Stimulated activated naive CD8-positive, alpha-beta T cell treated with anti-CD3 and anti-CD28 coated beads, Interleukin-15, Interleukin-2, amounts not matched to agents 100 ng/mL and 50 ng/mL, for 24 hours (primary cell): Measurements from ENCODE around the gene NFATC3.
"Not testable (repeated sequence)": the region's sequence is repeated elsewhere in the genome, so short reads cannot be mapped to it uniquely, and the experiment has no call there.

Experiments used
- H3K27ac Mint-ChIP-seq: one replicate; pipeline ENCODE4 v1.8.0; 2021; ENCODE audit warnings: mild to moderate bottlenecking, mixed read lengths
- H3K27me3 Mint-ChIP-seq: one replicate; pipeline ENCODE4 v1.8.0; 2021; ENCODE audit warnings: mixed read lengths
- H3K36me3 Mint-ChIP-seq: one replicate; pipeline ENCODE4 v1.8.0; 2021; ENCODE audit warnings: low read depth, mixed read lengths
- H3K4me1 Mint-ChIP-seq: one replicate; pipeline ENCODE4 v1.8.0; 2021; ENCODE audit warnings: low read depth, mixed read lengths
- H3K4me3 Mint-ChIP-seq: one replicate; pipeline ENCODE4 v1.8.0; 2021; ENCODE audit warnings: mild to moderate bottlenecking, mixed read lengths
- H3K9me3 Mint-ChIP-seq: one replicate; pipeline ENCODE4 v1.8.0; 2021; ENCODE audit warnings: mixed read lengths

The NFATC3 gene

DNA sequence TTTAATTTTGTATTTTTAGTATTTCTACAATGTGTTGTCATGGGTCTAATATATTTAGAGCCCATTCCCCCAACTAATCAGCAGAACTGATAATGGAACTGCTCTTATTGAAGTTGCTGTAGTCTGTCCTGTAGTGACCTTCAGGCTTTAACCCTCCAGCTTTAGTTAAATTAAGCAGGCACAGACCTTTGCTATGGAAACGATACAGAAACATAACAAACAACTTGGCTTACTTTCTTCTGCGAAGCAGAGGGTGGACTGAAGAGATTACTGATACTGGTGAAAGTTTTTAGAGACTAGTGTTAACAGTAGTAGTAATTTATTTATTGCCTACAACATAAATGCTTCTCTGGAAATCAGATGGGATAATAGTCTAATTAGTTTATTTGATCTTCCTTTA, 61.4 kb downstream of the NFATC3 start:
- H3K27me3 Mint-ChIP-seq, result no peaks in the 10 kb centered on the region
- H3K36me3 Mint-ChIP-seq, result peaks cover 31% of the 10 kb centered on the region
- no peak overlapping the region for H3K4me3 Mint-ChIP-seq
- H3K9me3 Mint-ChIP-seq, result no peaks in the 10 kb centered on the region
- no peak overlapping the region for H3K27ac Mint-ChIP-seq
- H3K4me1 Mint-ChIP-seq, result peaks cover 58% of the 10 kb centered on the region

DNA sequence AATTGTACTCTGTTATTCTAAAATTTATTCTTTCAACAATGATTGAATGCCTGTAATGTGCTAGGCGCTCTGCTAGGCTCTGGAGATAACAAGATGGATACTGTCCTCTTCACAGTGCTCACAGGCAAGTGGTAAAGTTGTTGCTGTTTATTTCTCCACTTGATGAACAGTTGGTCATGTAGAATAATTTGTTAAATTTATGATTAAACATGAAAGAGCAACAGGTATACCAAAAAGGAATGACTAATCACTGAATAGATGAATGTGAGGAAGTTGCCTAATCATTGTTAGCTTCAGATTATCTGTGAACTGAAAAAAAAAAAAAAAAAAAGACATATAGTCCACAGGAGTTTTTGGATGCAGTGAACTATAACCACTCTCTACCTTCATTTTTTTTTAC, 62.3 kb downstream of the NFATC3 start:
- H3K9me3 Mint-ChIP-seq, result no peaks in the 10 kb centered on the region
- H3K27me3 Mint-ChIP-seq, result no peaks in the 10 kb centered on the region
- peaks cover 50% of the 10 kb centered on the region for H3K4me1 Mint-ChIP-seq
- H3K36me3 Mint-ChIP-seq, result peaks cover 27% of the 10 kb centered on the region
- H3K27ac Mint-ChIP-seq, result no peak overlapping the region
- no peak overlapping the region for H3K4me3 Mint-ChIP-seq

GRCh38 chr16:68149596-68149995, 64.4 kb downstream of the NFATC3 start:
- Mint-ChIP-seq H3K36me3 (peaks cover 29% of the 10 kb centered on the region), H3K27ac (no peak overlapping the region), H3K27me3 (no peaks in the 10 kb centered on the region), H3K4me1 (peaks cover 45% of the 10 kb centered on the region), H3K4me3 (no peak overlapping the region), H3K9me3 (no peaks in the 10 kb centered on the region)

GRCh38 chr16:68155425-68155824, 70.3 kb downstream of the NFATC3 start:
- H3K36me3 Mint-ChIP-seq, result peaks cover 45% of the 10 kb centered on the region

DNA sequence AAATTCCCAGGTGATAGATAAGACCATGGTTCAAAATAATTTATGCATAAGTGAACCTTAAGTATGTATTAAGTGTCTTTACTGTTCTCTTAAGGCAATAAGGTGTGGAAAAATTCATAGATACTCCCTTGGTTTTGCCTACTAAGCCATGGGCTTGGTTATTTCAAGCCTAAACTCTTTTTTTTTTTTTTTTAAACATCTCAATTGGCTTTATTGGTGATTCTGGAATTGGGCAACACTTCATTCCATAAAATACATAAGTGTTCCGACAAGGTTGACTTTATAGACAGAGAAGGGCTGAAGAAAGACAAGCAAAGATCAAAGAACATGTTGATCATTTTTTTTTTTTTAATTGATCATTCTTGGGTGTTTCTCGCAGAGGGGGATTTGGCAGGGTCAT, 77.2 kb downstream of the NFATC3 start:
- H3K9me3 Mint-ChIP-seq, result no peaks in the 10 kb centered on the region

More at GRCh38 chr16:68155425-68155824, 70.3 kb downstream of the NFATC3 start:
- Mint-ChIP-seq H3K4me3 (no peak overlapping the region), H3K27ac (no peak overlapping the region), H3K4me1 (peaks cover 8% of the 10 kb centered on the region), H3K9me3 (no peaks in the 10 kb centered on the region), H3K27me3 (no peaks in the 10 kb centered on the region)

DNA sequence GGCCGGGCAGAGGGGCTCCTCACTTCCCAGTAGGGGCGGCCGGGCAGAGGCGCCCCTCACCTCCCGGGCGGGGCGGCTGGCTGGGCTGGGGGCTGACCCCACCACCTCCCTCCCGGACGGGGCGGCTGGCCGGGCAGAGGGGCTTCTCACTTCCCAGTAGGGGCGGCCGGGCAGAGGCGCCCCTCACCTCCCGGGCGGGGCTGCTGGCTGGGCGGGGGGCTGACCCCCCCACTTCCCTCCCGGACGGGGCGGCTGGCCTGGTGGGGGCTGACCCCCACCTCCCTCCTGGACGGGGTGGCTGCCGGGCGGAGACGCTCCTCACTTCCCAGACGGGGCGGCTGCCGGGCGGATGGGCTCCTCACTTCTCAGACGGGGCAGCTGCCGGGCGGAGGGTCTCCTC, 78.1 kb downstream of the NFATC3 start:
- not testable (repeated sequence) for H3K27ac Mint-ChIP-seq, H3K4me3 Mint-ChIP-seq, H3K9me3 Mint-ChIP-seq, H3K27me3 Mint-ChIP-seq, H3K4me1 Mint-ChIP-seq
- peaks cover 49% of the 10 kb centered on the region for H3K36me3 Mint-ChIP-seq

More for the DNA sequence above, 77.2 kb downstream of the NFATC3 start:
- Mint-ChIP-seq H3K4me1 (no peaks in the 10 kb centered on the region), H3K27ac (no peak overlapping the region), H3K36me3 (peaks cover 53% of the 10 kb centered on the region), H3K27me3 (no peaks in the 10 kb centered on the region), H3K4me3 (no peak overlapping the region)

GRCh38 chr16:68166264-68166663, 81.1 kb downstream of the NFATC3 start:
- Mint-ChIP-seq H3K27ac (no peak overlapping the region), H3K27me3 (no peaks in the 10 kb centered on the region)

GRCh38 chr16:68179196-68179795, 94.1 kb downstream of the NFATC3 start:
- Mint-ChIP-seq H3K27me3 (no peaks in the 10 kb centered on the region), H3K4me1 (peaks cover 9% of the 10 kb centered on the region), H3K27ac (peak overlapping the region; percentile 69), H3K9me3 (no peaks in the 10 kb centered on the region), H3K36me3 (peaks cover 83% of the 10 kb centered on the region), H3K4me3 (no peak overlapping the region)

More at GRCh38 chr16:68166264-68166663, 81.1 kb downstream of the NFATC3 start:
- Mint-ChIP-seq H3K36me3 (peaks cover 36% of the 10 kb centered on the region), H3K4me3 (no peak overlapping the region), H3K9me3 (no peaks in the 10 kb centered on the region), H3K4me1 (no peaks in the 10 kb centered on the region)

- H3K27ac Mint-ChIP-seq, result no peak overlapping the region
- H3K4me1 Mint-ChIP-seq, result peaks cover 9% of the 10 kb centered on the region
- H3K9me3 Mint-ChIP-seq, result no peaks in the 10 kb centered on the region
- H3K4me3 Mint-ChIP-seq, result no peak overlapping the region
- no peaks in the 10 kb centered on the region for H3K27me3 Mint-ChIP-seq
- peaks cover 80% of the 10 kb centered on the region for H3K36me3 Mint-ChIP-seq
These were observed 94.7 kb downstream of the NFATC3 start for GRCh38 chr16:68179855-68180254.

DNA sequence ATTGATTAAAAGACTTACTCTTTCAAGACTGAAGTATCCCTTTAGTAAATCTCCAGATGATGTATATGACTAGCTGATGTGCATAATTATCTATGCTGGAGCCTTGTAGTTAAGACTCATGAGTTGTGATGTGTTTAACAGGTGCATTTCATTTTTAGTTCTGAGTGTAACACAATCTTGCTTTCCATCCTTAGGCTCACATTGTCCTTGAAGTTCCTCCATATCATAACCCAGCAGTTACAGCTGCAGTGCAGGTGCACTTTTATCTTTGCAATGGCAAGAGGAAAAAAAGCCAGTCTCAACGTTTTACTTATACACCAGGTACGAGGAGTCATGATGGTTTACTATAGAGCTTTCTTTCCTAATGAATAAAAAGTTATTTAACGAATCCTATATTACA, 97.9 kb downstream of the NFATC3 start:
- Mint-ChIP-seq H3K4me1 (peaks cover under 1% of the 10 kb centered on the region), H3K9me3 (no peaks in the 10 kb centered on the region), H3K36me3 (peaks cover 67% of the 10 kb centered on the region), H3K27ac (no peak overlapping the region), H3K27me3 (no peaks in the 10 kb centered on the region), H3K4me3 (no peak overlapping the region)

- Mint-ChIP-seq H3K4me3 (peak overlapping the region; percentile 12), H3K9me3 (no peaks in the 10 kb centered on the region), H3K36me3 (peaks cover 50% of the 10 kb centered on the region), H3K27me3 (no peaks in the 10 kb centered on the region), H3K4me1 (no peaks in the 10 kb centered on the region), H3K27ac (no peak overlapping the region)
These were observed 101.7 kb downstream of the NFATC3 start for GRCh38 chr16:68186877-68187276.

- Mint-ChIP-seq H3K27me3 (no peaks in the 10 kb centered on the region), H3K4me1 (no peaks in the 10 kb centered on the region), H3K9me3 (no peaks in the 10 kb centered on the region), H3K27ac (no peak overlapping the region), H3K4me3 (no peak overlapping the region), H3K36me3 (peaks cover 47% of the 10 kb centered on the region)
These were observed 102.3 kb downstream of the NFATC3 start for GRCh38 chr16:68187505-68187904.

DNA sequence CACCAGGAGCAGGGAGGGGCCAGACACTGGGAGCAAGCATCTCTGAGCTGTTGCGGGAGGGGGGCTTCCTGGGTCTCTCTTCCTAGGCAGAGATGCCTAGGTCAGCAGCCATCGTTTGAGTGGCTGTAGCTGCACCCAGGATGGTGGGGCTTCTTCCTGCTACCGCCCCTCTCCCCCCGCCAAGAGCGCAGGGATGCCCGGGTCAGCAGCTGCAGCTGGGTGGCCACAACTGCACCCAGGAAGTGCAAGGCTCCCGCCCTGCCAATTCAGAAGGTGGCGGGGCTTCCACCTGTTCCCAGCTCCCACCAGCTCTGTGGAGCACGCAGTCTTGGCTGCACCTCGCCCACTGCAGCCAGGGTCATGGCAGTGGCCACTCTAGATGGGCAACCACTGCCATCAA, 103.0 kb downstream of the NFATC3 start:
- H3K27me3 Mint-ChIP-seq, result no peaks in the 10 kb centered on the region
- H3K9me3 Mint-ChIP-seq, result no peaks in the 10 kb centered on the region
- peaks cover 50% of the 10 kb centered on the region for H3K36me3 Mint-ChIP-seq
- no peak overlapping the region for H3K27ac Mint-ChIP-seq
- H3K4me1 Mint-ChIP-seq, result no peaks in the 10 kb centered on the region
- H3K4me3 Mint-ChIP-seq, result no peak overlapping the region

DNA sequence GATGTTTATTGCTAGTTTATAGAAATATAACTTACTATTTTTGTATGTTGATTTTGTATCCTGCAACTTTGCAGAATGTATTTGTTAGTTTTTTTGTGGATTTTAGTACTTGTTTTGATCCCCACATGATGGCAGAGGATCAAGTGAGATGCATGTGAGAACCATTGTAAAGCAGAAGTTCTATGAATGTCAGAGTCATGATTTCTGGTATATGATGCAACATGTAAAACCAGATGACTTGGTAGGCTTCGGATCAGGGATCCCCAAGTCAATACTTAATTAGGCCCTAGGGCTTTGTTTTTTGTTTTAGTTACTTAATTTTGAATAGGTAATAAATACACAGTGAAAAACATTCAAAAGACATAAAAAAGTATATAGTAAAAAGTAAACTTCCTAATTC, 104.9 kb downstream of the NFATC3 start:
- H3K36me3 Mint-ChIP-seq, result peaks cover 47% of the 10 kb centered on the region
- no peaks in the 10 kb centered on the region for H3K9me3 Mint-ChIP-seq
- H3K27me3 Mint-ChIP-seq, result no peaks in the 10 kb centered on the region
- no peak overlapping the region for H3K4me3 Mint-ChIP-seq
- no peak overlapping the region for H3K27ac Mint-ChIP-seq
- H3K4me1 Mint-ChIP-seq, result no peaks in the 10 kb centered on the region

DNA sequence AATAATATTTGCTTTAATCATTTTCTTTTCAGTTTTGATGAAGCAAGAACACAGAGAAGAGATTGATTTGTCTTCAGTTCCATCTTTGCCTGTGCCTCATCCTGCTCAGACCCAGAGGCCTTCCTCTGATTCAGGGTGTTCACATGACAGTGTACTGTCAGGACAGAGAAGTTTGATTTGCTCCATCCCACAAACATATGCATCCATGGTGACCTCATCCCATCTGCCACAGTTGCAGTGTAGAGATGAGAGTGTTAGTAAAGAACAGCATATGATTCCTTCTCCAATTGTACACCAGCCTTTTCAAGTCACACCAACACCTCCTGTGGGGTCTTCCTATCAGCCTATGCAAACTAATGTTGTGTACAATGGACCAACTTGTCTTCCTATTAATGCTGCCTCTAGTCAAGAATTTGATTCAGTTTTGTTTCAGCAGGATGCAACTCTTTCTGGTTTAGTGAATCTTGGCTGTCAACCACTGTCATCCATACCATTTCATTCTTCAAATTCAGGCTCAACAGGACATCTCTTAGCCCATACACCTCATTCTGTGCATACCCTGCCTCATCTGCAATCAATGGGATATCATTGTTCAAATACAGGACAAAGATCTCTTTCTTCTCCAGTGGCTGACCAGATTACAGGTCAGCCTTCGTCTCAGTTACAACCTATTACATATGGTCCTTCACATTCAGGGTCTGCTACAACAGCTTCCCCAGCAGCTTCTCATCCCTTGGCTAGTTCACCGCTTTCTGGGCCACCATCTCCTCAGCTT, 105.8 kb downstream of the NFATC3 start:
- H3K27me3 Mint-ChIP-seq, result no peaks in the 10 kb centered on the region
- no peaks in the 10 kb centered on the region for H3K4me1 Mint-ChIP-seq
- peaks cover 43% of the 10 kb centered on the region for H3K36me3 Mint-ChIP-seq
- no peak overlapping the region for H3K4me3 Mint-ChIP-seq
- H3K27ac Mint-ChIP-seq, result no peak overlapping the region
- H3K9me3 Mint-ChIP-seq, result no peaks in the 10 kb centered on the region

DNA sequence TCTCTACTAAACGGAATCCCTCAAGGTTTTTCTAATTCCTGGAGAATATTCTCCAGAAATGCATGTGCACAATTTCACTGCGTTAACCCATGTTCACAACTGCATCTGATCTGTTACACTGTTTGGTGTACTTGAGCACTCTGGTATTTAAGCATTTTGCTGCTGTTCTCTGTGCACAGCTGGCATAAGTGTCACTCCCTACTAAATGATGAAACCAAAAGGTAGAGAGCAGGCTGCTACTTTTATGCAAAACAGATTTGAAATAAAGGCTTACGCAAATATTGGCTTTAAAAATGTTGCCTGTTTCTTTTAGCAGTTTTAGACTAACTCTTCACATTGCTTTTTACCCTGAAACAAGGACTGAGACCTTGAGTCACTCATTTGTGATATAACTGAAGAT, 109.1 kb downstream of the NFATC3 start:
- H3K27me3 Mint-ChIP-seq, result no peaks in the 10 kb centered on the region
- H3K27ac Mint-ChIP-seq, result peak overlapping the region; percentile 18
- peaks cover 7% of the 10 kb centered on the region for H3K4me1 Mint-ChIP-seq
- no peaks in the 10 kb centered on the region for H3K9me3 Mint-ChIP-seq
- no peak overlapping the region for H3K4me3 Mint-ChIP-seq
- H3K36me3 Mint-ChIP-seq, result peaks cover 32% of the 10 kb centered on the region
